EH (cell line): Measurements from ENCODE around the gene C1QTNF1.

Experiments used
- DNase-seq: peaks from one replicate; pipeline ENCODE4 v3.0.0-alpha.2; 2015; ENCODE audit warnings: low read depth

Gene C1QTNF1

GRCh38 chr17:79081571-79082276 is 57.8 kb downstream of the C1QTNF1 start:
- no peak for DNase-seq

GRCh38 chr17:79082311-79083190 is 58.6 kb downstream of the C1QTNF1 start:
- peak; percentile 42 for DNase-seq

- no peak for DNase-seq
Measured at GRCh38 chr17:79083191-79083971, 59.4 kb downstream of the C1QTNF1 start.

GRCh38 chr17:79084291-79085153 is 60.6 kb downstream of the C1QTNF1 start:
- no peak for DNase-seq

GRCh38 chr17:79085154-79085920 is 61.4 kb downstream of the C1QTNF1 start:
- DNase-seq = no peak

- DNase-seq = no peak
Measured at GRCh38 chr17:79085921-79086551, 62.1 kb downstream of the C1QTNF1 start.

GRCh38 chr17:79086609-79087427 is 62.8 kb downstream of the C1QTNF1 start:
- DNase-seq = no peak

- peak; percentile 59 for DNase-seq
Measured at GRCh38 chr17:79087428-79088143, 63.6 kb downstream of the C1QTNF1 start.

GRCh38 chr17:79088247-79088996 is 64.5 kb downstream of the C1QTNF1 start:
- no peak for DNase-seq

- DNase-seq = no peak
Measured at GRCh38 chr17:79088997-79089328, 65.0 kb downstream of the C1QTNF1 start.

- DNase-seq = no peak
Measured at GRCh38 chr17:79089720-79090442, 65.9 kb downstream of the C1QTNF1 start.

GRCh38 chr17:79090443-79091225 is 66.7 kb downstream of the C1QTNF1 start:
- DNase-seq = peak; percentile 12

- DNase-seq = no peak
Measured at GRCh38 chr17:79091226-79091670, 67.3 kb downstream of the C1QTNF1 start.

- DNase-seq = no peak
Measured at GRCh38 chr17:79092567-79092966, 68.6 kb downstream of the C1QTNF1 start.

GRCh38 chr17:79093270-79093669 is 69.3 kb downstream of the C1QTNF1 start:
- DNase-seq = no peak

- no peak for DNase-seq
Measured at GRCh38 chr17:79094261-79094660, 70.3 kb downstream of the C1QTNF1 start.
